ENCODE measurements around the gene DNAJC2. TPM values are rescaled to one million over a fixed set of nuclear protein-coding genes. Genes with fewer than 3 reads are reported as not detected.

Gene DNAJC2, protein sequence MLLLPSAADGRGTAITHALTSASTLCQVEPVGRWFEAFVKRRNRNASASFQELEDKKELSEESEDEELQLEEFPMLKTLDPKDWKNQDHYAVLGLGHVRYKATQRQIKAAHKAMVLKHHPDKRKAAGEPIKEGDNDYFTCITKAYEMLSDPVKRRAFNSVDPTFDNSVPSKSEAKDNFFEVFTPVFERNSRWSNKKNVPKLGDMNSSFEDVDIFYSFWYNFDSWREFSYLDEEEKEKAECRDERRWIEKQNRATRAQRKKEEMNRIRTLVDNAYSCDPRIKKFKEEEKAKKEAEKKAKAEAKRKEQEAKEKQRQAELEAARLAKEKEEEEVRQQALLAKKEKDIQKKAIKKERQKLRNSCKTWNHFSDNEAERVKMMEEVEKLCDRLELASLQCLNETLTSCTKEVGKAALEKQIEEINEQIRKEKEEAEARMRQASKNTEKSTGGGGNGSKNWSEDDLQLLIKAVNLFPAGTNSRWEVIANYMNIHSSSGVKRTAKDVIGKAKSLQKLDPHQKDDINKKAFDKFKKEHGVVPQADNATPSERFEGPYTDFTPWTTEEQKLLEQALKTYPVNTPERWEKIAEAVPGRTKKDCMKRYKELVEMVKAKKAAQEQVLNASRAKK
- polyA plus RNA-seq (ENCODE audit: insufficient read length in 3 of 3): 10 to 100 TPM; 47.7 to 60.1 (median 52.7) TPM

DNA sequence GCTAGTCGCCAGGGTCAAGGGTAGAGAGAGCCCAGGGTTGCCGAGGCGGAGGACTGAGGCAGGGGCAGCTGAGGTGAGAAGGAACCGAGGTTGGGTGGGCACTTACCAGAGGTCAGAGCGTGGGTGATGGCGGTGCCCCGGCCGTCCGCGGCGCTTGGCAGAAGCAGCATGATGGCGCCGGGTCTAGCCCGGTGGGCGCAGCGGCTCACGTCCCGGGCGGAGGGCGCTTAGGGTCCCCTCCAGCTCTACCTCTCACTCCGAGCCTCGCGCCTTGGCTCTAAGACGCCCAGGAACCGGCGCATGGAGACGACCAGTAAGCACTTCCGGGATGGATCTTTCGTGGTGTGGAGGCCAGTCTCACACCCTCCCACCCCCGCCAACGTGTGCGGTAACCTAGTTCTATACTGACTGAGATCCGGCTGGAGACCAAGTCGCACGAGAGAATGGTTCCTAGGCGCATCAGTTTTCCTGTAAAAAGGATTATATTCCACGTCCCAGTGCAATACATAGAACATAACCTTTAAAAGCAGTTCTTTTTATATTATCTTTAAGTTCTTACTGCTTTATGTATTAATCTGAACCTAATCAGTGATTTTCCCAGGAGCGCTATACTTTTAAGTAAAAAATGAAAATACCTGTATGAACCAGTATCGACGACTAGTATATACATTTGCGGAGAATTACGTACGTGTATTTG, at the start of gene DNAJC2:
Gene DNAJC2, minus strand, starts transcription at position 315 of the 697 bp plus-strand sequence. Its CDS starts 145 bp downstream, at position 170.
- DNase-seq (ENCODE audit: low read depth in 3 of 3, low spot score in 2 of 3): peak; percentile 75 to 85 (median 79)

DNA sequence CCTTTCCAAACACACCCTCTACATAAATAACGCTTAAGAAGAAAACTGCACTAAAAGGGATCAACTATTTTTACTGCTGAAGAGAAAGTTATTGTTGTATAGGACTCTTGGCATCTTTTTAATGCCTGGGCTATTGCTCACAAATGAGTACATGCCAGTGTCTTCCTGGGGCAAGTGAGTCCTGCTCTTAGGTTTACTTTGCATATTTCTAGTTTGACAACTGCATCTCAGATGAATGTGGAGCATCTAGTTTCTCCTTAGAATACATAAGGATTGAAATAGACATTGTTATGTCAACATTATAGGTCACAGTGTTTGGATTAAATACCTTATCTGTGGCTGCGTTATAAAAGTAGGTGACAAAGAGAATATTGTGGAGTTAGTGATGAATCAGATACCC, 47.4 kb upstream of the DNAJC2 start:
- no peak for DNase-seq (ENCODE audit: low read depth in 3 of 3, low spot score in 2 of 3)

DNA sequence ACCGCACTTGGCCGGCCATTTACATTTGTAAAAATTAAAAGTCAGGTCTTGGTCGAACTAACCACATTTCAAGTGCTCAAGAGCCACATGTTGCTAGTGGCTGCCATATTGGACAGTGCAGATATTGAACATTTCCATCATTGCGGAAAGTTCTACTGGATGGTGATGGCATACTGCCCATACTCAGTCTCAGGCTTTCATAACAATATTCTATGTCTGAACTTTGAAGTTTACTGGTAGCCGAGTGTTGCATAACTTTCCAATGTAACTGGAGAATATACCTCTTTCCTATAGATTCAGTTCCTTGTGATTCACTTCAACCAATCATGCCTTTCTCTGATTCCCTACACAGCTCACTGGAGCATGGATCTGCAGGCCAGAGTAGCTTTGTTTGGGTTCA, 46.6 kb upstream of the DNAJC2 start:
- DNase-seq (ENCODE audit: low read depth in 3 of 3, low spot score in 2 of 3): no peak

DNA sequence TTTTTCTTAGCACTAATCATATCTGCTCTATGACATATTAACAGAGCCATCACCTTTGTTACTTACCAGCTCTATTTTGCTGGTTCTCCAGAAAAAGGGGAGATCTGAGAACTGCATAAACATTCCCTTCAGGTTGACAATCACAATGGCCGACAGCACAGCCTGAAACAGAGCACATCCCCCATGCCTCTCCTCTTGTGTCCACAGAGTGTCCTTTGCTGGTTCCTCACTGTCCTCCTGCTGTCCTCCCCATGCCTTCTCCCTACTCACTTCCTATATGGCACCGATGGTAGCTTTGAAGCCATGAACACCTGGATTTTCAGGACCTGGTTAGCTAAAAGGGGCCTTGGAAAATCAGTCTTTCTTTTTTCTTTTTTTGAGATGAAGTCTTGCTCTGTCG, 44.7 kb upstream of the DNAJC2 start:
- DNase-seq (ENCODE audit: low read depth in 3 of 3, low spot score in 2 of 3): no peak

DNA sequence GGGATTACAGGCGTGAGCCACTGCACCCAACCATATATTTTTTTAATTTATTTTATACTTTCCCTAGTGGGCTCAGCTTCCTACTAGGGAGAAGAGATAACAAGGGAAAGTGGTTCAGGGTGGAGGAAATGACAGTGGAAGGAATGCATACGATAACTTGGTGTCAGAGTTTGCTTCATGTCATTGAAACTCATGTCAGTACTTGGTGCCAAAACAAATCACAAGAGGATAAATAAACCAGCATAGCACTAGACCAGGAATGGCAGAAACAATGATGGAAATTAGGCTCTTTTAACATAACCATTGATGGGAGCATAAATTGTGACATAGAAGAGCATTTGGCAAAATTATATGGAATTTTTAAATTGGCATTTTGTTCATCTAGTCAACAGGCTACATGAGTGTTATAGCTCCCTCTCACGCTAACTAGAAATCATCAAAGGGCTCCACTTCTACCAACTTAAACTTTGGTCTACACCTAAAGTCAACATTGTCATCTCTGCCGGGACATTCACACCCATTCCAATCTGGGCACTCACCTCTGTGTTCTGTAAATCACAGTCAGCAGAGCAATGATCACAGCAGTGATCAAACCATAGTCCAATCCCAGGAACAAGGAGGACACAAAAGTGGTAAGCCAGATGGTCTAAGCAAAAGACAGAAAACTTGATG, 44.0 kb upstream of the DNAJC2 start:
- DNase-seq (ENCODE audit: low read depth in 3 of 3, low spot score in 2 of 3): no peak

DNA sequence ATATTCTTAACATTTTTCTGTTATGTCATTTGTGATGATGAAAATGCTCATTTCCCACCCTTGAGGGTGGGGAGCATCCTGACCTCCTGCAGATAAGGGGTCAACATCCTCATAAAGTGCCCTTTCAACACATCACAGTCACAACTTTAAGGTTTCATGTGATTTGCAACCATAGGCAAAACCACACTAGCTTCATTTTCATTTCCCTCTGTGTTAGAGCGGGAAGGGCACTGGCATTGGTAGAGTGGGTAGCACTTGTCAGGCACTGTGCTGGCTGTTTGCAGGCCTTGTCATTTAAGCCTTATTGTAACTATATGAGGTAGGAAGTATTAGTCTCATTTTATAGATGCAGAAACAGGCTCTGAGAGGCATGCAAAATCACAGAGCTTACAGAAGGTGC, 42.7 kb upstream of the DNAJC2 start:
- DNase-seq (ENCODE audit: low read depth in 3 of 3, low spot score in 2 of 3): no peak

DNA sequence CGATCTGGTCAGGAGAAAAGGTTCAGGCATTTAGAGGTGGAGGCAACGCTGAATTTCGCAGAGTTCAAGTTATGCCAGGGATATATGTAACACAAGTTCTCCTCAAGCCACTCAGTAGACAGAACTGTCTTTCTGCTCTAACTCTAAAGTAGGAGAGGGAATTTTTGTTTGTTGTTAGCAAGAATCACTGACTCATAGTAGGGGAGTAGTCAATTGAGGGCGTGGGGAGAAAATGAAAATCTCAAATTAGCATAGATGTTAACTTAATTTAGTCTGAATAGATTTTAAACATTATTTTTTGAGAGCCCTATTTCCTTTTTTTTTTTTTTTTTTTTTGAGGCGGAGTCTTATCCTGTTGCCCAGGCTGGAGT, 37.5 kb upstream of the DNAJC2 start:
- no peak for DNase-seq (ENCODE audit: low read depth in 3 of 3, low spot score in 2 of 3)

DNA sequence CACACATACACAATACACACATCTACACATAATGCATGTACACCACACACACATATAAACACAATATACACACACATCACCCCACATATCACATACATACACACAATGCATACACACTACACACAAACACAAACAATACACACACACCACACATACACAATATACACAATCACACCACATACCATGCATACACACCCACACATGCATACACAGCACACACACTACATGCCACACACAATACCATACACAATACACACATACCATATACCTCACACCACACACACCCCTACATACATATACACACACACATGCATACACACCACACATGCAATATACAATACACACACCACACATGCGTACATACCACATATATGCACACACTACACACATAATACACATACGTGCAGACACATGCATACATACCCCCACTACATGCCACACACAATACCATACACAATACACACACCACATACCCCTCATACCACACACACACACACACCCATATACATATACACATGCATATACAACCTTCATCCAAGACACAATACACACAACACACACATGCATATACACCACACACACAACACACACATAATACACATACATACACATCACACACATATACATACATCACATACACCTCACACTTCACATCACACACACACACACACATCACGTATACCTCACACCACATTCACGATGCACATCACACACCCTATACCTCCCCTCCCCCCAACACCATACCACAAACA, 36.9 kb upstream of the DNAJC2 start:
- DNase-seq (ENCODE audit: low read depth in 3 of 3, low spot score in 2 of 3): no peak

DNA sequence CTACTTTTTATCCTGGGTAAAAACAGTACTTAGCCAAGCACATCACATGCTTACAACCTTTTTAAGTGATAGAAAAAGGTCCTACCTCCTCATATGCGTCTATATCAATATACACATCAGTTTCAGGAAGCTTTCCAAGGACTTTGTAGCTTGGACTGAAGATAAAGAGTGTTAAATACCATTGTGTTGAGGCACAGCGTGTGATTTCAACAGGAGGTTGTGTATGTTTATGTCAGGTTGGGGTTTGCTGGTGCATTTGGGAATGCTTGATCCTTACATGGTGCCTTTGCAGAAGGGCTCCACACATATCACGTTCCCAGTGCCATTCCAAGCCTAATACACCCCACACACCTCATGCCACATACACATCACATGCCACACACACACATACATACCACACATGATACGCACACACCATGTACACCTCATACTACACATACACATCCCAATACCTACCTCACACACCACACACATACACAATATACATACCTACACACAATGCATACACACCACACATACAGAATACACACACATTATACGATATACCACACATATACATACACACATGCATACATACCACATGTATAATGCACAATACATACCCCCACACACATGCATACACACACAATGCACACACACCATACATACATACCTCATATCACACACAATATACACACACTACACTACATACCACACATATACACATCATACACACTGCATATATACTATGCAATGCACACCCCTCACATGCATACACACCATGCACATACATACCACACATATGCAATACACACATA, 36.0 kb upstream of the DNAJC2 start:
- DNase-seq (ENCODE audit: low read depth in 3 of 3, low spot score in 2 of 3): no peak

DNA sequence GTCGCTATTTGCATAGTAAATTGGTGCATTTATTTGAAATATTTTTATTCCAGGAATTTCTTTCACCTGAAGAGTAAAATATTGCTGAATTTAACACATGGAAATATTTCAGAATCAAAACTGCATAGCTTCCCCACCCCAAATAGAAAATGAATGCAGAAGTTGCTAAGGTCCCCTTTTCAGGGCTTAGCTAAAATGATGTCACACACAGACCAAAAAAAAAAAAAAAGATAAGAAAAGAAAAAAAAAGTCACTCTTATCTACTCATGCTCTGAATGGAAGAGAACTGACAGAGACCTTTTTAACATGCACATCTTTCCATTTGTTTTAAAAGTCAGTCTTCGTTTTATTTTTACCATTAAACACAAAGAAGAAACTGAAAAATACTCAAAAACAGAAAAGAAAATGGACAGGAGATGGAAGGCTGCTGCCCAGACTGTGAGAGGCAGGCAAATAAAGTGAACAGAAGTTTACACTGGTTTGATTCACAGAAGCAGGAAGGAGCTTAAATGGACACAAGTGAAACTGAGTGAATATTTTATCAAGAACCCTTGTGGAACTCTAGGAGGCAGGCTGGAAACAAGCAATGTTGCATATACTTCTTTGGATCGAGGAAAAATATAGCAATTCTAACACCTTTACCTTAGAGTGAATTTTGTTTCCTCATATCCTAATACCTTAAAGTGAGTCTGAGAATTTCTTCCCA, 34.9 kb upstream of the DNAJC2 start:
- DNase-seq (ENCODE audit: low read depth in 3 of 3, low spot score in 2 of 3): no peak

DNA sequence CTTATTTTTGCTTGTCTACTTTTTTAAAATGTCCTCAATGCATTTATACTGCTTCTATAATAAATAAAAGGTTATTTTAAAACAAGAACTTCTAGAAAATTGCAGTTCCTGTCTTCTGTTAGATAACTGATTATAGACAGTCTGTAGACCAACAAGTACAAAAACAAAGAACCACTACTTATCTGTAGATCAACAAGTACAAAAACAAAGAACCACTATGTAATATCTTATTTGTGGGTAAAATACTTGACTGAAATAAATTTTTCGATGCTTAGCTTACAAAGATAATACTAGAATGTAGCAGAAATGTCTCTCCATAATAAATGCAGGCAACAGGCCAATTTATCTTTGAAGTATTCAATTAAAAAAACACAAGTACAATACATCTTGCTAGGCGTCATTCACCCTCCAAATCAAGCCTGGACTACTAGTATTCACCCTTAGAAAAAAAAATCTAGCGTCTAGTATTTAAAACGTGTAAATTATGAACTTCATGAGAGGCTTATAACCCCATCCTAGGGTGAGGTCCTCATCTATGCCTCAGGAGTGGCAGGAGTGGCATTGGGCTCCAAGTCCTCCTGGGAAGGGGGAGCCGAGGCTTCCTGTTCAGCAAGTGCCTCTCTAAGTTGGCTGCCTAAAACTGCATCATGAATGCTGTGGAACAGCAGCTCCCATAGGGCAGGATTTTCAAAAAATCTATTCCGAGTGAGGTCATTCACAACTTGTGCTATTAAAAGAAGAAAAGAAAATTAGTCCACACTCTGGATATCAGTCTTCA, 29.5 kb upstream of the DNAJC2 start:
- DNase-seq (ENCODE audit: low read depth in 3 of 3, low spot score in 2 of 3): no peak

DNA sequence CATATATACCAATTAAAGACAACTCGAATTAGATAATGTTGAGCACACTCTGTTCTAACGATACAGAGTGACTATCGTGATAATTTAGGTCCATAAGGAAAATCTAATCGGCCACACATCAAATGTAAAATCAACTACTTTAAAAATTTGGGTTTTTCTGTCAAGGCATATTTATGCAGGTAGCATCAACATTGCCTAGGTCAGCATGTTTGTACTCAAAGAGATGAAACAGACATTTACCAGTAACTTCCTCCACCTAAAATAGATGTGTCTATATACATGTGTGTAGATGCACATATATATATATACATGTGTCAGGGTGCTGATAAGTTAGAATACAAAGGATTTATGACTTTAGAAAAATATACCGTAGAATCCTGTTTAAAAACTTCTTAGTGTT, 24.9 kb upstream of the DNAJC2 start:
- DNase-seq (ENCODE audit: low read depth in 3 of 3, low spot score in 2 of 3): no peak

DNA sequence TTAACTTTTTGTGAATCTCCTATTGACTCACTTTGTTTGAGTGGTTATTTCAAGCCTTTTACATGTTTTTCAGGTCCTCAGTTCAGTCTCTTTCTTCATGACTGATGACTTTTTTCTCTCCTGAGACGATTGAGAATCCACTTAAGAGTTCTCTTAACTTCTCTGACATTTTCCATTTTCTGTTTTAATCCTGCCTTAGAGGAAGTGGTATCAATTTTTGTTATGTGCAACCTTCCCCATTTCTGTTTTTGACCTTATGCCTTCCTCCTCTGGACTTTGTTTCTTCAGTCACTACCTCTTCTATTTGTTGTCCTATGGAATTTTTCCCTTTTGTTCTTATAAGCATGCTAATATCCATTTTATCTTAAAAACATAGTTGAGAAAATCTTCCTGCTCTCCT, 5.2 kb upstream of the DNAJC2 start:
- DNase-seq (ENCODE audit: low read depth in 3 of 3, low spot score in 2 of 3): no peak

DNA sequence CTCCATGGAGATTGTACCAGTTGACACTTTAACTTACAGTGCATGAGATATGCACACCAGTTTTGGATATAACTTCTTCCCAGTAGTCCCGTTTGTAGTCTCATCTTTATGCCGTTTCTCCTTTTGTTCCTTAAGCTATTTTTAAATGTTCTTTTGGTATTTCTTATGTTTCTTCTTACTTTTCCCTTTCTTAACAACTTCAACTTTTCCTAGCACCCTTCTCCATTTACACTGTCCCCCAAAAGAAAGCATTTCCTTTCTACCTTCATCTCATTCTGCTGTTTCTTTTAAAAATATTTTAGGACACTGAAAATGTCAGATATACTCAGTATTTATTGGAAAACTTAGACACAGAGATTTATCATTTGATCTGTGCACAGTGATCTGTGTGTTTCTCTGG, 4.4 kb upstream of the DNAJC2 start:
- DNase-seq (ENCODE audit: low read depth in 3 of 3, low spot score in 2 of 3): no peak

DNA sequence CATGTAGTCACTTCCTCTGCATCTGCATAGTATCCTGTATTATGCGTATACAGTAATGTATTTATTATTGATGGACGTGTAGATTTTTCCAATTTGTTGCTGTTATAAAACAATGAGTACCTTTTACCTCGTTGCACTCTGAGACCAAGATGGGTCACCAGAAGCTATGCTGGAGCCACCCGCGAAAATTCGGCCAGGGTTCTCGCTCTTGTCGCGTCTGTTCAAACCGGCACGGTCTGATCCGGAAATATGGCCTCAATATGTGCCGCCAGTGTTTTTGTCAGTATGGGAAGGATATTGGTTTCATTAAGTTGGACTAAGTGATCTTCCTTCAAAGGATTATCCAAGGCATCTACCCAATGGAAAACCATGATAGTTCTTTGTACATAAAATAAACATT, 3.9 kb upstream of the DNAJC2 start:
- DNase-seq (ENCODE audit: low read depth in 3 of 3, low spot score in 2 of 3): no peak

DNA sequence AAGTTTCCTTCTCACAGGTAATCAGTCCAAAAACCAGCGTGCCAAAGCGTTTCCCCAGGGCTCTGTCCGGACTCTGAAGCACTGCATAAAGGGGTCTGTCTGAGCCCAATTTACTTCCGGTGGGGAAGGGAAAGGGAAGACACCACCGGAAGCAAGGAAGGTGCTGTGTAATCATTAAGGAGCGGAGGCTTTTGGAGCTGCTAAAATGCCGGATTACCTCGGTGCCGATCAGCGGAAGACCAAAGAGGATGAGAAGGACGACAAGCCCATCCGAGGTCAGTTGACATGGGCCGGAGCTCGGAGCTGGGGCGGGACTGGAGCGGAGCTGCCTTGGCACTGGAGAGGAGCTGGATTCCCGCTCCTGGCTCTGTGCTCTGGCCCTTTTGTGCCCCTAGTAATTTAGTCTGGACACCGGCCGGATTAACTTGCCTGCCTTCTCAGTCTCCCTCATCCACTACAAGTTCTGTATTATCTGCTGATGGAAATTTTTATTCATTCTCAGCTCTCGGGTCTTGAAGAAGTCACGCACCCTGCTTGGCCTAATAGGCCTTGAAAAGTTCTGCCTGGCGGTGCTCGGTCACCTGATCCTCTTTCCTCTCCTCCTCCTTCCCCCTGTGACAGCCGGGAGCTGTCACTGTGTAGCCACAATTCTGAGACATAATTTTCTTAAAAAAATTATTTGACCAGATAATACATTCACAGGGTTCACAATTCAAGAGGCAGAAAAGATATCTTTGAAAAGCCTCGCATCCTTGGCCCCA, 3.1 kb upstream of the DNAJC2 start, which contains the start of gene PSMC2:
Gene PSMC2, plus strand, starts transcription at position 137 of the 761 bp plus-strand sequence. Its CDS starts 69 bp downstream, at position 206.
- peak; percentile 90 to 93 (median 91) for DNase-seq (ENCODE audit: low read depth in 3 of 3, low spot score in 2 of 3)

DNA sequence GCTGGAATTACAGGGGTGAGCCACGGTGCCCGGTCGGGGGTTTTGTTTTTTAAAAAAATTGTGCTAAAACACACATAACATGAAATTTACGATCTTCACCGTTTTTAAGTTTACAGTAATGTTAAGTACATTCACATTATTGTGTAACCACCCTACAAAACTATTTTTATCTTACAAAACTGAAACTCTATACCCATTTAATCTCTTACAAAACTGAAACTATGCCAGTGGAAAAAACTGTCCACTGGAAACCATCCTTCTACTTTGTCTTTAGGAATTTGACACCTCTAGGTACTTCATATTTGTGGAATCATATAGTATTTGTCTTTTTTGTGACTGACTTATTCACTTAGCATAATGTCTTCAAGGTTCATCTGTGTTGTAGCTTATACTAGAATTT, 1.8 kb upstream of the DNAJC2 start:
- DNase-seq (ENCODE audit: low read depth in 3 of 3, low spot score in 2 of 3): no peak

All from right renal cortex interstitium (tissue), 3 donors.